ENCODE data around the gene IFRD1.

Gene IFRD1

GRCh38 chr7:112439476-112439875, 10.8 kb upstream of the IFRD1 start:
- 94 to 100% methylated on average over 1 of the region's 1 CpG for WGBS, 2 experiments
- no peaks in the 10 kb centered on the region for H3K27me3 ChIP-seq (ENCODE audit: control insufficient read depth, insufficient read depth, low read length, poor library complexity, severe bottlenecking)

DNA sequence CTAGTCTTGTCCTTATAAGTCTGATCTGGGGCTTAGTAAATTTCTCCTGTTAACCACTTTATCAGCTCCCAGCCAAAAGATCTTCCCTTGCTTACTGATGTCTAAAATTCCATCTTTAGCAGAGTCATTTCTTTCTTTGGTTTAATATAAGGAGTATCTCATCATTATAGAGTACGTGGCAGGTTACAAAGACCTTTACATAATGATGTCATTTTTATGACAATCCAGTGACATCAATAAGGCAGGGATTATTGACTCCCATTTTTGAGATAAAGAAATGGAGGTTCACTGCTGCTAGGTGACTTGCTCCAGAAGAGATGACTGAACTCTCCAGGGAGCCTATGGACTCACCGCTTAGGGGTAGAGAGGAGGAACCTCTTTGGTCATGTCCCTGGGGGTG, 8.1 kb upstream of the IFRD1 start:
- no peak overlapping the region for H3K4me3 ChIP-seq (ENCODE audit: insufficient read depth, low read depth, low read length)
- H3K36me3 ChIP-seq (ENCODE audit: control insufficient read depth, insufficient read depth, low read length): no peaks in the 10 kb centered on the region
- no peaks in the 10 kb centered on the region for H3K27me3 ChIP-seq (ENCODE audit: control insufficient read depth, insufficient read depth, low read length, poor library complexity, severe bottlenecking)
- H3K9me3 ChIP-seq (ENCODE audit: control insufficient read depth, low read length): no peaks in the 10 kb centered on the region
- H3K27ac ChIP-seq (ENCODE audit: insufficient read depth, low read depth, low read length, poor library complexity, severe bottlenecking): no peak overlapping the region
- WGBS, 2 experiments: 94% methylated on average over 1 to 2 of the region's 2 CpGs
- H3K4me1 ChIP-seq (ENCODE audit: control insufficient read depth, insufficient read depth, low read length): no peaks in the 10 kb centered on the region

More at GRCh38 chr7:112439476-112439875, 10.8 kb upstream of the IFRD1 start:
- no peaks in the 10 kb centered on the region for H3K4me1 ChIP-seq (ENCODE audit: control insufficient read depth, insufficient read depth, low read length)
- no peak overlapping the region for H3K4me3 ChIP-seq (ENCODE audit: insufficient read depth, low read depth, low read length)
- no peaks in the 10 kb centered on the region for H3K36me3 ChIP-seq (ENCODE audit: control insufficient read depth, insufficient read depth, low read length)
- H3K9me3 ChIP-seq (ENCODE audit: control insufficient read depth, low read length): no peaks in the 10 kb centered on the region
- H3K27ac ChIP-seq (ENCODE audit: insufficient read depth, low read depth, low read length, poor library complexity, severe bottlenecking): no peak overlapping the region

- Histone ChIP-seq H3K4me1 (ENCODE audit: control insufficient read depth, insufficient read depth, low read length) (no peaks in the 10 kb centered on the region), H3K36me3 (ENCODE audit: control insufficient read depth, insufficient read depth, low read length) (no peaks in the 10 kb centered on the region), H3K4me3 (ENCODE audit: insufficient read depth, low read depth, low read length) (no peak overlapping the region), H3K27ac (ENCODE audit: insufficient read depth, low read depth, low read length, poor library complexity, severe bottlenecking) (no peak overlapping the region), H3K27me3 (ENCODE audit: control insufficient read depth, insufficient read depth, low read length, poor library complexity, severe bottlenecking) (no peaks in the 10 kb centered on the region), H3K9me3 (ENCODE audit: control insufficient read depth, low read length) (no peaks in the 10 kb centered on the region)
- WGBS, 2 experiments: 90 to 100% methylated on average over 3 of the region's 3 CpGs
These were observed 5.8 kb upstream of the IFRD1 start for GRCh38 chr7:112444505-112444904.

- Histone ChIP-seq H3K9me3 (ENCODE audit: control insufficient read depth, low read length) (no peaks in the 10 kb centered on the region), H3K27ac (ENCODE audit: insufficient read depth, low read depth, low read length, poor library complexity, severe bottlenecking) (no peak overlapping the region), H3K4me3 (ENCODE audit: insufficient read depth, low read depth, low read length) (no peak overlapping the region), H3K4me1 (ENCODE audit: control insufficient read depth, insufficient read depth, low read length) (no peaks in the 10 kb centered on the region), H3K36me3 (ENCODE audit: control insufficient read depth, insufficient read depth, low read length) (no peaks in the 10 kb centered on the region), H3K27me3 (ENCODE audit: control insufficient read depth, insufficient read depth, low read length, poor library complexity, severe bottlenecking) (no peaks in the 10 kb centered on the region)
- WGBS, 2 experiments: 82 to 89% methylated on average over 3 of the region's 3 CpGs
These were observed 3.8 kb upstream of the IFRD1 start for GRCh38 chr7:112446431-112446830.

DNA sequence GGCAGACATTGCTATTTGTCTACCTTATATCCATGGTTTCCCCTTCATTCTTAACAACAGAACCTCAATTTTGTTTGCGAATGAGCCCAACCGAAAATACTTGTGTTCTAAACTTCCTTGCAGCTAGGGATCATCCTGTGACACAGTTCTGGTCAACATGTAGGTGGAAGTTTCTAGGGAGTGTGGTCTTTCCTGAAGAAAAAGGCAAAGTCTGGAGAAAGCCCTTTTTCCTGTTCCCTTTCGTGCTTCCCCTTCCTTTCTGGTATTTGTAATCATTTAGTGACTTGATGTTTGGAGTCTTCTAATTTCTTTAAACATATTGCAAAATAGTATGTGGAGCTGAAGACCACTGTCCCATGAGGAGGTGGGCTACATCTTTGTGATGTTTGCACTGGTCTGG, 2.9 kb upstream of the IFRD1 start:
- H3K9me3 ChIP-seq (ENCODE audit: control insufficient read depth, low read length): no peaks in the 10 kb centered on the region
- WGBS, 2 experiments: 94 to 100% methylated on average over 1 to 3 of the region's 3 CpGs

DNA sequence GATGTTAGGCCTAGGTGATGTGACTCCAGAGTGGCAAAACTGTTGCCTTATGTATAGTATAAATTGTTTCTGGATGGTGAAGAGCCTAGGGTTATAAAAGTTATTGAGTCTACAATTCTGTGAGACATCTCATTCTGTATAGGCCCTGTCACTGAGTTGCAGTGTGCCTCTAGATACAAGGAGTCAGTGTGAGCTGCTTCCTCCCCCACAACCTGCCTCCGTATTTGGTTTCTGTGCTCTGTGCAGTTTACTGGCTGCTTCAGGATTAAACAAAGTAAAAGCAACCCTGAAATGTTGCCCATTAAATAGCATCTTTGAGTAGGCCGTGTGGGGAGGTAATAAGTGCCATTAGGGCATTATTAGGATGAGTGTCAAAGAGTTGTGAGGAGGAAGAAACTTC, 1.9 kb upstream of the IFRD1 start:
- no peaks in the 10 kb centered on the region for H3K27me3 ChIP-seq (ENCODE audit: control insufficient read depth, insufficient read depth, low read length, poor library complexity, severe bottlenecking)
- no peaks in the 10 kb centered on the region for H3K9me3 ChIP-seq (ENCODE audit: control insufficient read depth, low read length)
- H3K27ac ChIP-seq (ENCODE audit: insufficient read depth, low read depth, low read length, poor library complexity, severe bottlenecking): no peak overlapping the region
- no peaks in the 10 kb centered on the region for H3K4me1 ChIP-seq (ENCODE audit: control insufficient read depth, insufficient read depth, low read length)
- 87 to 91% methylated on average over 2 of the region's 2 CpGs for WGBS, 2 experiments
- H3K36me3 ChIP-seq (ENCODE audit: control insufficient read depth, insufficient read depth, low read length): no peaks in the 10 kb centered on the region
- no peak overlapping the region for H3K4me3 ChIP-seq (ENCODE audit: insufficient read depth, low read depth, low read length)

More for the DNA sequence above, 2.9 kb upstream of the IFRD1 start:
- Histone ChIP-seq H3K4me3 (ENCODE audit: insufficient read depth, low read depth, low read length) (no peak overlapping the region), H3K4me1 (ENCODE audit: control insufficient read depth, insufficient read depth, low read length) (no peaks in the 10 kb centered on the region), H3K27me3 (ENCODE audit: control insufficient read depth, insufficient read depth, low read length, poor library complexity, severe bottlenecking) (no peaks in the 10 kb centered on the region), H3K36me3 (ENCODE audit: control insufficient read depth, insufficient read depth, low read length) (no peaks in the 10 kb centered on the region), H3K27ac (ENCODE audit: insufficient read depth, low read depth, low read length, poor library complexity, severe bottlenecking) (no peak overlapping the region)

GRCh38 chr7:112448891-112449290, 1.4 kb upstream of the IFRD1 start:
- no peaks in the 10 kb centered on the region for H3K9me3 ChIP-seq (ENCODE audit: control insufficient read depth, low read length)
- 89% methylated on average over 3 of the region's 3 CpGs for WGBS, 2 experiments

GRCh38 chr7:112449353-112449752, 907 bp upstream of the IFRD1 start:
- no peaks in the 10 kb centered on the region for H3K27me3 ChIP-seq (ENCODE audit: control insufficient read depth, insufficient read depth, low read length, poor library complexity, severe bottlenecking)
- no peak overlapping the region for H3K27ac ChIP-seq (ENCODE audit: insufficient read depth, low read depth, low read length, poor library complexity, severe bottlenecking)
- H3K4me1 ChIP-seq (ENCODE audit: control insufficient read depth, insufficient read depth, low read length): no peaks in the 10 kb centered on the region
- no peaks in the 10 kb centered on the region for H3K9me3 ChIP-seq (ENCODE audit: control insufficient read depth, low read length)
- WGBS, 2 experiments: 78 to 82% methylated on average over 5 of the region's 5 CpGs
- peak overlapping the region; percentile 99 for H3K4me3 ChIP-seq (ENCODE audit: insufficient read depth, low read depth, low read length)
- no peaks in the 10 kb centered on the region for H3K36me3 ChIP-seq (ENCODE audit: control insufficient read depth, insufficient read depth, low read length)

More at GRCh38 chr7:112448891-112449290, 1.4 kb upstream of the IFRD1 start:
- no peak overlapping the region for H3K4me3 ChIP-seq (ENCODE audit: insufficient read depth, low read depth, low read length)
- H3K27ac ChIP-seq (ENCODE audit: insufficient read depth, low read depth, low read length, poor library complexity, severe bottlenecking): no peak overlapping the region
- H3K4me1 ChIP-seq (ENCODE audit: control insufficient read depth, insufficient read depth, low read length): no peaks in the 10 kb centered on the region
- H3K27me3 ChIP-seq (ENCODE audit: control insufficient read depth, insufficient read depth, low read length, poor library complexity, severe bottlenecking): no peaks in the 10 kb centered on the region
- no peaks in the 10 kb centered on the region for H3K36me3 ChIP-seq (ENCODE audit: control insufficient read depth, insufficient read depth, low read length)

DNA sequence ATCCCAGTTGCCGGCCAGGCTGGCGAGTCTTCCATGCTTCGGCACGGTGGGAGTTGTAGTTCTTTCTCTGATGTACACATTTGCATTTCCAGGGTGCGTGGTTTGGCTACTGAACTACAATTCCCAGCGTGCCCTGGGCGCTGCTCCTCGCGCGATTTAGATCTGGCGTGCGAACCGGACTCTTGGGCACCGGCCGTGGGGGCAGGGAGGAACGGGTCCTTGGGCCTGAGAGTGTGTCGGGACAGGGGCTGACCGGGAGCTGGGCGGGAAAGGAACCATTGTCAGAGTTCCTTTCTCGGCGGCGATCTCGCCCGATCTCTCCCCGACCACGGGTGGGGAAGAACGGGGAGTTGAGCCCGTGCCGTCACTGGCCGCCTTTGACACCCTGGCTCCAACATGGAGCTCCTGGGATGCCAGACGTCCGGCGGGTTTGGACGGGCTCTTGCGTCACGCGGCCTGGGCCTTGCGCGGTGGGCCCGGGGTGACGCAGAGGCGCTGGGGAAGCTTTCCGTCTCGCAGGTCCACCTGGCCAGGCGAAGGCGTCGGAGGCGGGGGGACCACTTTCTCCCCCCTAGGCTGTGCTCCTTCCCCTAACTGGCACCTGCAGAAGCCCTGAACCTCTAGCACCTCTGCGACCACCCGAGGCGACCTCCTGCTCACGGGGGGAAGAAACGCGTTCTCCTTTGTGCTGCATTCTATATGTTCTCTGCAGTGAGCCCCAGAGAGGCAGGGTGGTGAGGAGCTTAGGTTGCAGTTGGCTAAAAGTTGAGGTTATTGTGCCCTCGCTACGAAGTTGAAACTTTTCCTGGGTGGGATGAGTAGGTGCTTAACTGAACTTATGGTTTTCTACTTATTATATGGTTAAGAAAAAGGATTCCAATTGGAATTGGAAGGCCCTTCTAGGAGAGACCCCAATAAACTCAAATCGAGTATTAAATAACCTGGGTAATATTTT, 824 bp downstream of the IFRD1 start:
- WGBS, 2 experiments: 0 to 1% methylated on average over 57 of the region's 57 CpGs
- Histone ChIP-seq H3K4me1 (ENCODE audit: control insufficient read depth, insufficient read depth, low read length) (no peaks in the 10 kb centered on the region), H3K9me3 (ENCODE audit: control insufficient read depth, low read length) (no peaks in the 10 kb centered on the region), H3K27me3 (ENCODE audit: control insufficient read depth, insufficient read depth, low read length, poor library complexity, severe bottlenecking) (no peaks in the 10 kb centered on the region), H3K36me3 (ENCODE audit: control insufficient read depth, insufficient read depth, low read length) (peaks cover 6% of the 10 kb centered on the region), H3K4me3 (ENCODE audit: insufficient read depth, low read depth, low read length) (peak overlapping the region; percentile 99), H3K27ac (ENCODE audit: insufficient read depth, low read depth, low read length, poor library complexity, severe bottlenecking) (peak overlapping the region; percentile 92)

DNA sequence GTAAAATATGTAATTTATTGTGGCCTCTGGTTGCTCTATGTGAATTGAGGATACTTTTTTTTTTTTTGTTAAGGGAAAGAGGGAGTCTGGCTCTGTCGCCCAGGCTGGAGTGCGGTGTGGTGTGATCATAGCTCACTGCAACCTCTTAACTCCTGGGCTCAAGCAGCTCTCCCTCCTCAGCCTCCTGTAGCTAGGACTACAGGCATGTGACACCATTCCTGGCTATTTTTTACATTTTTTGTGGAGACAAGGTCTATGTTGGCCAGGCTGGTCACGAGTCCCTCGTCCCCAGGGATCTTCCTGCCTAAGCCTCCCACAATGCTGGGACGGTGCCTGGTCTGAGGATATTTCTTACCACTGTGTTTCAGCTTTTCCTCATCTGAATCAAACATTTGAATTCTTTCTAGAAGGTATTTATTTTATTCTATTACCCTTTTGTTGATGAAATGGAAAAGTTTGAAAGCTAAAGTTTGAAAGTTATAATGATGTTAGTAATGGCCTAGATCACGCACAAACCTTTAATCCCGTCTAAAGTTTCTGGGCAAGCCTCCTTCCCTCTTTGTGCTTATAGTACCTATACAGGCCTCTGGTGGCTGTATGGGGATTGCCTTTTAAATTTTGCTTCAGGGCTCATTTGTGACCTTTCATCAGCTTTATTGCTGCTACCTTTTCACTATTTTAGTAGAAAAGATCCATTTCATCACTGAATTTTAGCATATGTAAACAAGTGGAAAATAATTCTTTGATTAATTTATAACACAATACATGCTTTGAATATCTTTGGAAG, 2.0 kb downstream of the IFRD1 start:
- Histone ChIP-seq H3K27me3 (ENCODE audit: control insufficient read depth, insufficient read depth, low read length, poor library complexity, severe bottlenecking) (no peaks in the 10 kb centered on the region), H3K36me3 (ENCODE audit: control insufficient read depth, insufficient read depth, low read length) (peaks cover 14% of the 10 kb centered on the region), H3K4me1 (ENCODE audit: control insufficient read depth, insufficient read depth, low read length) (no peaks in the 10 kb centered on the region), H3K27ac (ENCODE audit: insufficient read depth, low read depth, low read length, poor library complexity, severe bottlenecking) (peak overlapping the region; percentile 44), H3K9me3 (ENCODE audit: control insufficient read depth, low read length) (no peaks in the 10 kb centered on the region), H3K4me3 (ENCODE audit: insufficient read depth, low read depth, low read length) (peak overlapping the region; percentile 99)
- 8 to 13% methylated on average over 7 of the region's 7 CpGs for WGBS, 2 experiments

Measured in ectodermal cell (in vitro differentiated cells).